K562 (cell line): ENCODE results near the gene PTPRG. TPM values are rescaled to one million over a fixed set of nuclear protein-coding genes. Genes with fewer than 3 reads are reported as not detected.

Source experiments
- ELF1 ChIP-seq: fragments of 200-800 bp; sonication (Bioruptor generic); IDR thresholded peaks from 2 replicates; pipeline ENCODE4 v1.6.1; 2016; ENCODE audit warnings: missing genetic modification characterization, missing compliant biosample characterization
- MEF2D ChIP-seq: conservative IDR thresholded peaks from 2 replicates; pipeline ENCODE4 v1.6.1; 2016; ENCODE audit warnings: low read depth, missing genetic modification characterization, missing compliant biosample characterization
- NCOA6 ChIP-seq: fragments of 450-650 bp; IDR thresholded peaks from 2 replicates; pipeline ENCODE4 v1.6.1; 2017; ENCODE audit warnings: mild to moderate bottlenecking
- PML ChIP-seq: IDR thresholded peaks from 2 replicates; pipeline ENCODE4 v1.6.1; 2012; ENCODE audit warnings: low read length, inconsistent platforms
- TBP ChIP-seq: optimal IDR thresholded peaks from 2 replicates; pipeline ENCODE3; 2011; ENCODE audit warnings: low read depth, low read length, improper control_type of control experiment
- ZBTB11 ChIP-seq, 3 experiments: fragments of 200-800 bp in 1 of 3; fragments of 250-450 bp in 1 of 3; fragments of 450-650 bp in 1 of 3; sonication (Bioruptor Pico) in 1 of 3; sonication (Bioruptor generic) in 1 of 3; formaldehyde crosslinking in 1 of 3; IDR thresholded peaks; 2 replicates each; pipeline versions ENCODE4 v1.6.1 to v1.8.0; 2016 to 2022; ENCODE audit warnings: mild to moderate bottlenecking in 2 of 3, missing genetic modification characterization in 2 of 3, missing compliant biosample characterization in 1 of 3, moderate library complexity in 1 of 3
- ZNF644 ChIP-seq: fragments of 200-800 bp; sonication (Bioruptor generic); IDR thresholded peaks from 2 replicates; pipeline ENCODE4 v1.6.1; 2016; ENCODE audit warnings: low read depth, missing genetic modification characterization, missing compliant biosample characterization
- polyA plus RNA-seq, 8 experiments: library from polyadenylated mRNA; depleted of rRNA in 4 of 8; stranded (reverse) in 5 of 8; unstranded in 3 of 8; fragments of >200 nt; fragmentation: Nextera tagmentation in 2 of 8; fragmentation: Illumina TruSeq in 1 of 8; extraction: Ambion mirVana in 2 of 8; extraction: Trizol in 1 of 8; gene quantifications; 2 replicates each; pipeline versions ENCODE4 v1.2.1 to v1.2.3, GENCODE V29; 2011 to 2014; ENCODE audit warnings: inconsistent platforms in 1 of 8, missing spikeins in 1 of 8
- total RNA-seq, 7 experiments: library from RNA; depleted of rRNA in 6 of 7; stranded (reverse); fragments of >200 nt in 6 of 7; fragmentation: Illumina TruSeq in 2 of 7; extraction: Trizol in 2 of 7; gene quantifications; 2 replicates each; pipeline versions ENCODE4 v1.2.1 to v1.2.3, GENCODE V29; 2011 to 2021; ENCODE audit warnings: low replicate concordance in 1 of 7
- TF ChIP-seq, protein P1 (sequence below): fragments of 250-450 bp; sonication (Bioruptor Pico); IDR thresholded peaks from 2 replicates; pipeline ENCODE4 v1.9.0; 2021; ENCODE audit warnings: mild to moderate bottlenecking, inconsistent platforms

The PTPRG gene
- total and polyA plus RNA-seq, 9 of the 15 experiments (the other 6 are each of a cell fraction or from before 2014, with no cell fraction given), result 0.16 TPM; not detected in 8

DNA sequence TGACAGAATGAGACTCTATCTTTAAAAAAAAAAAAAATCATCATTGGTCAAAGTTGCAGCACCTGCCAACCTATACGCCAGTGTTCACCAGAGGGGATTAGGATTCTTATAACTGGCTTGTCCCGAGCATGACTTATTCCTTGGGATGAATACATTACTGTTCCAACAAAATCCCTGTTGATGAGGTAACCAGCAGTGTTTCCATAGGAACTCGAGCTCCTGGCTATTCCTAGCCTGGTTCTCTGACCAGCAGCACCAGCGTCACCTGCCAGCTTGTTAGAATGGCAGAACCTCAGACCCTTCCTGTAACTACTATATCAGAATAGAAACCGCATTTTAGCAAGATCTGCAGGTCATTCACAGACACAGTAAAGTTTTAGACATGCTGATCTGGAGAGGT is 364.4 kb downstream of the PTPRG start (continued):
- TF ChIP-seq ZBTB11 (CRISPR knock-in tag; IDR thresholded peaks at IDR 0.05), result no peak
- TF ChIP-seq NCOA6, result no peak
- no peak for TF ChIP-seq TBP
- no peak for TF ChIP-seq ELF1 (tag)
- TF ChIP-seq MEF2D (tag), result no peak
- no peak for TF ChIP-seq ZNF644
- no peak for TF ChIP-seq PML
- TF ChIP-seq, protein P1, sequence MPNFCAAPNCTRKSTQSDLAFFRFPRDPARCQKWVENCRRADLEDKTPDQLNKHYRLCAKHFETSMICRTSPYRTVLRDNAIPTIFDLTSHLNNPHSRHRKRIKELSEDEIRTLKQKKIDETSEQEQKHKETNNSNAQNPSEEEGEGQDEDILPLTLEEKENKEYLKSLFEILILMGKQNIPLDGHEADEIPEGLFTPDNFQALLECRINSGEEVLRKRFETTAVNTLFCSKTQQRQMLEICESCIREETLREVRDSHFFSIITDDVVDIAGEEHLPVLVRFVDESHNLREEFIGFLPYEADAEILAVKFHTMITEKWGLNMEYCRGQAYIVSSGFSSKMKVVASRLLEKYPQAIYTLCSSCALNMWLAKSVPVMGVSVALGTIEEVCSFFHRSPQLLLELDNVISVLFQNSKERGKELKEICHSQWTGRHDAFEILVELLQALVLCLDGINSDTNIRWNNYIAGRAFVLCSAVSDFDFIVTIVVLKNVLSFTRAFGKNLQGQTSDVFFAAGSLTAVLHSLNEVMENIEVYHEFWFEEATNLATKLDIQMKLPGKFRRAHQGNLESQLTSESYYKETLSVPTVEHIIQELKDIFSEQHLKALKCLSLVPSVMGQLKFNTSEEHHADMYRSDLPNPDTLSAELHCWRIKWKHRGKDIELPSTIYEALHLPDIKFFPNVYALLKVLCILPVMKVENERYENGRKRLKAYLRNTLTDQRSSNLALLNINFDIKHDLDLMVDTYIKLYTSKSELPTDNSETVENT, result no peak
- TF ChIP-seq, all 486 proteins: peak for 0
